Measurements from ENCODE around the gene GOLGA6A. TPM values are rescaled to one million over a fixed set of nuclear protein-coding genes. Genes with fewer than 3 reads are reported as not detected.
"Not testable (repeated sequence)": the region's sequence is repeated elsewhere in the genome, so short reads cannot be mapped to it uniquely, and the experiment has no call there.

GOLGA6A gene
- total RNA-seq, 1 donor from 2014 or later: not detected

DNA sequence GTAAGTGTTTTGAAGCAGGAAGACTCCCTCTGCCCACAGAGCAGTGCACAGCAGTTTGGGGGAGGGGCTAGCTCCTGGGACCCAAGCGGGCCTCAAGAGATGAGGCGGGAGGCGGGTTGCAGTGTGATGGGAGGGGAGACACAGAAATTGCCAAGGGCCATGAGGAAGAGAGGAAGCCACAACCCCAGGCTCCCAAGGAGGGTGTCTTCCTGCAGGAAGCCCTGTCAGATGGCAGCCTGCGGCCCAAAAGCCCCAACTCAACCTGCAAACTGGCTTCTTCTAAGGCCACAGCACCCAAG, 40.7 kb upstream of the GOLGA6A start:
- Mint-ChIP-seq H3K4me1 (ENCODE audit: low read depth) (peaks cover 9% of the 10 kb centered on the region), H3K4me3 (no peak overlapping the region), H3K36me3 (ENCODE audit: low read depth) (no peaks in the 10 kb centered on the region), H3K9me3 (no peaks in the 10 kb centered on the region), H3K27ac (no peak overlapping the region), H3K27me3 (ENCODE audit: insufficient read depth) (peaks cover 42% of the 10 kb centered on the region)
- intact Hi-C loops (cut with micrococcal nuclease): no loop called here
- DNase-seq (ENCODE audit: low spot score): no peak

DNA sequence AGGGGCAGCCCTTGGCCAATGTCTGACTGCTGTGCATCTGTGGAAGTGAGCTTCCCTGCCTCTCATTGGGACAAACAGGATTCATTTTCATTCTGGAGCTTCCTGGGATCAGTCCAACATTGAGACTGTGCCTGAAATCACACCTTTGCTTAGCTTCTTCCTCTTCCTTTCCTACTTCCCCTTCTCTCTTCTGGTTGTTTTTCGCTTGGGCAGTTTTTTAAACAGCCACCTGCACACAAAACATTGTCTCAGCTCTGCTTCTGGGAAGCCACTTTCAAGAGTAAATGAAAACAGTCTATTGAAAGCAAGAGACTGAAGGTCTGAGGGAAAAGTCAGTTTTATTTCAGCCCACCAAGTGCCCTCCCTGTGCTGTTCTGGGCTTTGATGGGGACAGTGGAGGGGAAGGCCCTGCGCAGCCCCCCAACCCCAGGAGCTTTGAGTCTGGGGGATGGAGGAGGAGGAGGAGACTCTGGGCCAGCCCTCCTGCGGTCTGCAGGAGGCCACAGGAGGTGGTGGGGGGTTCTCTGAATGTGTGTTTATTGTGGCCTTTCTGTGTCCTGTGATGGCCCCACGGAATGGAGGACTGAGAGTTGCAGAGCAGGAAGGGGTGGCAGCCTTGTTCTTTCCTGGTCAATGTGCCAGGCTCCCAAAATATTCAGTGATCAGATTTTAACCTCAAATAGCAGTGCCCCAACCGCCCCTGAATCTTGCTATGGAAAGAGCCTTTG, 40.2 kb upstream of the GOLGA6A start:
- no peak for DNase-seq (ENCODE audit: low spot score)
- peaks cover 39% of the 10 kb centered on the region for H3K27me3 Mint-ChIP-seq (ENCODE audit: insufficient read depth)
- no peak overlapping the region for H3K4me3 Mint-ChIP-seq
- no peaks in the 10 kb centered on the region for H3K9me3 Mint-ChIP-seq
- H3K4me1 Mint-ChIP-seq (ENCODE audit: low read depth): peaks cover 9% of the 10 kb centered on the region
- no peak overlapping the region for H3K27ac Mint-ChIP-seq
- no peaks in the 10 kb centered on the region for H3K36me3 Mint-ChIP-seq (ENCODE audit: low read depth)
- intact Hi-C loops (cut with micrococcal nuclease): no loop called here

GRCh38 chr15:74121858-74122257, 39.5 kb upstream of the GOLGA6A start:
- no peaks in the 10 kb centered on the region for H3K36me3 Mint-ChIP-seq (ENCODE audit: low read depth)
- no peak overlapping the region for H3K27ac Mint-ChIP-seq
- H3K9me3 Mint-ChIP-seq: no peaks in the 10 kb centered on the region
- H3K4me3 Mint-ChIP-seq: no peak overlapping the region
- no peak for DNase-seq (ENCODE audit: low spot score)
- intact Hi-C loops (cut with micrococcal nuclease): no loop called here
- peaks cover 33% of the 10 kb centered on the region for H3K27me3 Mint-ChIP-seq (ENCODE audit: insufficient read depth)
- H3K4me1 Mint-ChIP-seq (ENCODE audit: low read depth): peaks cover 4% of the 10 kb centered on the region

DNA sequence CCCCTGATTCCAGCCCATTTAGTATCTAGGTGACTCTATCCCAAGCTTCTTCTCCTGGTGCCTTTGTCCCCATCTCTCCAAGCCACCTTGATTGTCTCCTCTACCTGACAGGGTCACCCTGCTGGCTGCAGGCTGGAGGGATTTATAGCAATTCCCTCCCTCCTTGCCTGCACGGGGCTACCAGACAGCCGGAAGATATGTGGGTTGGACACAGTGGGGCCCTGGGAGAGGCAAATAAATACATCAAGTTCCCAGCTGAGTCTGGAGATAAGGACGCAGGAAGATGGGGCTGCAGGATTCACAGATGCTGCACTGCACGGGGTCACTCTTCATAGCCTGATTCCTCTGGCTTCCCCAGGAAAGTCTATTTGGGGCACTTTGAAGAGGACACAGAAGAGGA, 38.7 kb upstream of the GOLGA6A start:
- no peaks in the 10 kb centered on the region for H3K36me3 Mint-ChIP-seq (ENCODE audit: low read depth)
- peaks cover 33% of the 10 kb centered on the region for H3K27me3 Mint-ChIP-seq (ENCODE audit: insufficient read depth)
- intact Hi-C loops (cut with micrococcal nuclease): no loop called here
- H3K4me1 Mint-ChIP-seq (ENCODE audit: low read depth): peaks cover 4% of the 10 kb centered on the region
- no peaks in the 10 kb centered on the region for H3K9me3 Mint-ChIP-seq
- no peak overlapping the region for H3K4me3 Mint-ChIP-seq
- H3K27ac Mint-ChIP-seq: no peak overlapping the region
- DNase-seq (ENCODE audit: low spot score): no peak

DNA sequence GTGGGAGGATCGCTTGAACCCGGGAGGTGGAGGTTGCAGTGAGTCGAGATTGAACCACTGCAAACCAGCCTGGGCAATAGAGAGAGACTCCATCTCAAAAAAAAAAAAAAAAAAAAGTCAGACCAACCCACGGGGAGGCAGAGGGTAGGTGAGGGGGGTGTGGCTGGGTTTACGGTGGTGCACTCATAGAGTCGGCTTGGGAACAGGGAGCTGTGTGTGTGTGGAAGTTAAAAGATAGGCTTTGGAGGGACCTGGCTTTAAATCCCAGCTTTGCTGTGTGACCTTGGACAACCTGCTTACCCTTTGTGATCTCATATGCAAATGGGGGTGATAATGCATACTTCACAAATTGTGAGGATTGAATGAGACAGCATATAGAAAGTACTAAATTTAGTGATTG, 38.1 kb upstream of the GOLGA6A start:
- no peak for DNase-seq (ENCODE audit: low spot score)
- no peak overlapping the region for H3K27ac Mint-ChIP-seq
- H3K27me3 Mint-ChIP-seq (ENCODE audit: insufficient read depth): peaks cover 27% of the 10 kb centered on the region
- no peak overlapping the region for H3K4me3 Mint-ChIP-seq
- no peaks in the 10 kb centered on the region for H3K36me3 Mint-ChIP-seq (ENCODE audit: low read depth)
- H3K9me3 Mint-ChIP-seq: no peaks in the 10 kb centered on the region
- intact Hi-C loops (cut with micrococcal nuclease): no loop called here
- peaks cover 4% of the 10 kb centered on the region for H3K4me1 Mint-ChIP-seq (ENCODE audit: low read depth)

DNA sequence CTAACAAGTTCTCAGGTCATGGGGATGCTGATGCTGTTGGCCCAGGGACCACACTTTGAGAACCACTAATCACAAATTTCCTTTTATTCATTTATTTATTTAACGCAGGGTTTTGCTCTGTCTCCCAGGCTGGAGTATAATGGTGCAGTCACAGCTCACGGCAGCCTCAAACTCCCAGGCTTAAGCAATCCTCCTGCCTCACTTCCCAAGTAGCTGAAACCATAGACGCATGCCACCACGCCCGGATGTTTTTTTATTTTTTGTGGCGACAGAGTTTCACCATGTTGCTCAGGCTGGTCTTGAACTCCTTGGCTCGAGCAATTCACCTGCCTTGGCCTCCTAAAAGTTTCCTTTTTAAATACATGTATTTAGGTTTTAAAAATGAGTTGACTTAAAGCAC, 27.4 kb upstream of the GOLGA6A start:
- Mint-ChIP-seq H3K27me3 (ENCODE audit: insufficient read depth) (peaks cover 3% of the 10 kb centered on the region), H3K4me3 (no peak overlapping the region), H3K36me3 (ENCODE audit: low read depth) (no peaks in the 10 kb centered on the region), H3K4me1 (ENCODE audit: low read depth) (no peaks in the 10 kb centered on the region), H3K9me3 (no peaks in the 10 kb centered on the region), H3K27ac (no peak overlapping the region)
- no peak for DNase-seq (ENCODE audit: low spot score)
- intact Hi-C loops (cut with micrococcal nuclease): loop anchor here (10.0 kb wide), 1 partner anchor 1735 kb away; the partner anchor contains the start of gene HEXA

DNA sequence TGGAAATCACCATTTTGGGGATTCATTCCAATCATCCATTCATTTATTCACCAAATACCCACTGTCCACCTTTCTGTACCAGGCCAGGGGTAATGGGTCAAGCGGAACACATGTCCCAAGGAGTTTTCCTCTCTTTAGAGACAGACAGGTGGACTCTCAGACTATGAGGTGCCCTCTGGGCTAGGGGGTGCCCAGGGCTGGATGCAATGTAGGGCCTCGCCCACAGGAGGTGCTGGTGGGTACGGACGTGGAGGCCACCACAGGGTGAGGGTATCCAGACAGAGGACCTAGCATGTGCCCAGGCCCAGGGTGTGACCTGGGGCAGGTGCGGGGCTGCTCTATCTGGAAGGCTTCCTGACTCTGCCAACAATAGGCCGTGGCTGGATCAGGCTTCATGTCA, 26.3 kb upstream of the GOLGA6A start:
- H3K36me3 Mint-ChIP-seq (ENCODE audit: low read depth); H3K27me3 Mint-ChIP-seq (ENCODE audit: insufficient read depth): not testable (repeated sequence)

DNA sequence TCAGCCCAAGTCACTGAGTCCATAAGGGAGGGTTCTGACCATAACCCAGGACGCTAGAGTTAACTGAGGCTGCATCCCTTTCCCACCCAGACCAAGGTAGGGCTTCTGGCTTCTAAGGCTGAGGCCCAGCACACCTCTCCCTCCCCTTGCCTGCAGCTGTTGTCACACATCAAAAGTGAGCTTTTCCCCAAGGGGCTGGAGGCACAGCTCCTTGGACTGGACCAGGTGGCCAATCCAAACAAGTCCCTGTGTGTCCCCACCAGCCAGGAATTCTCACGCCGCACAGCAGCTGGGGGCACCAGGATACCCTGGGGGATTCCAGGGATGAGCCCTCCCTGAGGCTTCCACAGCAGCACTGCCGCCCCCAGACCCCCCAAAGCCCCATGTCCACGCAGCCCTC, 25.8 kb upstream of the GOLGA6A start:
- intact Hi-C loops (cut with micrococcal nuclease): loop anchor here (10.0 kb wide), 1 partner anchor 1733 kb away; the partner anchor contains the start of gene HEXA
- no peak for DNase-seq (ENCODE audit: low spot score)
- Mint-ChIP-seq H3K4me1 (ENCODE audit: low read depth) (no peaks in the 10 kb centered on the region), H3K4me3 (no peak overlapping the region), H3K9me3 (no peaks in the 10 kb centered on the region), H3K36me3 (ENCODE audit: low read depth) (no peaks in the 10 kb centered on the region), H3K27me3 (ENCODE audit: insufficient read depth) (peaks cover 3% of the 10 kb centered on the region), H3K27ac (no peak overlapping the region)

More for the DNA sequence above, 26.3 kb upstream of the GOLGA6A start:
- not testable (repeated sequence) for H3K4me1 Mint-ChIP-seq (ENCODE audit: low read depth); H3K27ac Mint-ChIP-seq; H3K9me3 Mint-ChIP-seq; H3K4me3 Mint-ChIP-seq; DNase-seq (ENCODE audit: low spot score)
- intact Hi-C loops (cut with micrococcal nuclease): loop anchor here (10.0 kb wide), 1 partner anchor 1734 kb away; the partner anchor contains the start of gene HEXA

DNA sequence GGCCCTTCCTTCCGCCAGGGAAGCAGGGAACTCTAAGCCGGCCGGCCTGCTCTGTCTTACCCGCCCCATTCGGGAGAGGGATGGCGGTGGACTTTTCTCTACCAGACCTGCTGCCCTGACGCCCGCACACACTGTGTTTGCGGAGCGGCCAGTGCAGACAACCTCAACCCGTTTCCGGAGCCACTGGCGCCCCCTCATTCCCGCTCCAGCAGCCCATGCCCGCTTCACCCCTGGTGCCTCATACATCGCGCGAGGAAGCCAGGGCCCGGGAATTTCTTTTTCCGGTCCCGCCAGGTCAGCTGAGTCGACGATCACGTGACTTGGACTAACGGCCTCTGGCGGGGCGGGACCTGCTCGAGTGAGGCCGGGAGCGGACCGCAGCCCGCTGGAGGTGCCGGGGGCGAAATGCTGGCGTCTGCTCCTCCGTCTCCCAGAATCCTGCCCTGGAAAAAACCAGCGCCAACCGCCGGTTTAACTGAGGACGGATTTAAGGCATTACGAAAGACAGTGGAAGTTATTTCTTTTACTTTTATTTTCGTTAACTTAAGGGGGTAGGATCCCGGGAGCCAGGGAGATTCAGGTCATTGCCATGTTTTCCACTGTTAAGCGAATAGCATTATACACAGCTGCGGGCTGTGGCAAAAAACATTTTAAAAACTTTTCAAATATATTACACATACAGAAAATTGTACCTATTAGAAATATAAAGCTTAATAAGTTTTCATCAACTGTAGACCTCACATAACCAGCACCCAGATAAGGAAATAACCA, 17.8 kb upstream of the GOLGA6A start:
- not testable (repeated sequence) for H3K4me1 Mint-ChIP-seq (ENCODE audit: low read depth); H3K27me3 Mint-ChIP-seq (ENCODE audit: insufficient read depth); H3K9me3 Mint-ChIP-seq; H3K36me3 Mint-ChIP-seq (ENCODE audit: low read depth)
- Mint-ChIP-seq H3K4me3 (peak overlapping the region; percentile 70), H3K27ac (peak overlapping the region; percentile 81)
- peak; percentile 77 for DNase-seq (ENCODE audit: low spot score)
- intact Hi-C loops (cut with micrococcal nuclease): loop anchor here (10.0 kb wide), 1 partner anchor 1725 kb away; the partner anchor contains the start of gene HEXA

DNA sequence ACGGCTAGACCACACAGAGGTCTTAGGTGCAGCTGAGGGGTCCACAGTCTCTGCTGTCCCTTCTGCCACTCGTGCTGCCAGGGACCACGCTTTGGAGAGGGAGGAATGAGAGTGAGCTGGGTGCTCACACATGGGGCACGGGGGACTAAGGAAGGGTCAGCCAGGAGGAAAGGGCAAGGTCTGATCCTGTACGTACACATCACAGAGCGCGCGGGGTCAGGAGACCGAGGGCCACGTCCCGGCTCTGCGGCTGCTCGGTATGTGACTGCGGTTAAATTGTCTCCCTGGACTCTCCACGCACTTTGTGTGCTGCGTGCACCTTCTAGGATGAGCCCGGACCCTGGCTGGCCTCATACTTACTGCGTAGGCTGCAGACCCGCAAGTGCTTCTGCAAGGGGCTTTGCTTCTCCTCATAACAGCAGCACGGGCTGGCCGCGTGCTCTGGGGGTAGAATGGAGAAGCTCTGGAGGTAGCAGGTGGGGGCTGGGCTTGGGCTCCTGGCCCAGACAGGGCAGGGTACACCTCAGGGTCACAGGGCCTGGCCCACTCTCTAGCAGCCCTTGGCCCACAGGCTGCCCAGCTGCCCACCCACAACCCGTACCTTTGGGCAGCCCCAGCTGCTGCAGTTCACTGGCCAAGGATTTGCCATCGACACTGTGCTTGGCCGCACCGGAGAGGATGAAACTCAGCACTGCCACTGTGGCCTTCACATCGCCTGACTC, 14.6 kb upstream of the GOLGA6A start:
- not testable (repeated sequence) for H3K27ac Mint-ChIP-seq

GRCh38 chr15:74095610-74096009, 13.3 kb upstream of the GOLGA6A start:
- H3K27ac Mint-ChIP-seq; H3K4me1 Mint-ChIP-seq (ENCODE audit: low read depth); intact Hi-C loops (cut with micrococcal nuclease); H3K36me3 Mint-ChIP-seq (ENCODE audit: low read depth); H3K4me3 Mint-ChIP-seq; H3K27me3 Mint-ChIP-seq (ENCODE audit: insufficient read depth); H3K9me3 Mint-ChIP-seq; DNase-seq (ENCODE audit: low spot score): not testable (repeated sequence)

More for the DNA sequence above, 14.6 kb upstream of the GOLGA6A start:
- H3K4me1 Mint-ChIP-seq (ENCODE audit: low read depth); H3K36me3 Mint-ChIP-seq (ENCODE audit: low read depth); DNase-seq (ENCODE audit: low spot score); intact Hi-C loops (cut with micrococcal nuclease); H3K4me3 Mint-ChIP-seq; H3K9me3 Mint-ChIP-seq; H3K27me3 Mint-ChIP-seq (ENCODE audit: insufficient read depth): not testable (repeated sequence)

DNA sequence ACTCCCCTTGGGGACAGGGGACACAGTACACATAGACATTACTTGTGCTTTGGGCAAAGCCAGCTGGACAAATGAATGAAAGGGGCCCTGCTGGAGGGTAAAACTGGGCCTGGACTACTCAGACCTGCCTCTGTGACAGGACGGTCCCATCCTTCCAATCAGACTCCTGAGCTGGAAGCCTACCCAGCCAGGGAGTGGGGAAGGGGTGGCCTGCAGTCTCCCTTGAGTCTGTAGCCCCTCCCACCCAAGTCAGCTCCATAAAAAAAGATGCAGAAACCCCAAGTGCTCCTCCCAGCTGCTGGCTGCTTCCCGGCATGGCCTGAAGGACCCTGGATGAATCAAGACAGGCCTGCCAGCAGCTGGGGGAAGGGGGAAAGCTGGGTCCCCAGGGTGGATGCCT, 12.2 kb upstream of the GOLGA6A start:
- H3K9me3 Mint-ChIP-seq; H3K27me3 Mint-ChIP-seq (ENCODE audit: insufficient read depth); intact Hi-C loops (cut with micrococcal nuclease); H3K4me3 Mint-ChIP-seq; H3K36me3 Mint-ChIP-seq (ENCODE audit: low read depth); H3K27ac Mint-ChIP-seq; DNase-seq (ENCODE audit: low spot score); H3K4me1 Mint-ChIP-seq (ENCODE audit: low read depth): not testable (repeated sequence)

- H3K9me3 Mint-ChIP-seq; DNase-seq (ENCODE audit: low spot score); H3K27me3 Mint-ChIP-seq (ENCODE audit: insufficient read depth); H3K4me3 Mint-ChIP-seq; intact Hi-C loops (cut with micrococcal nuclease); H3K4me1 Mint-ChIP-seq (ENCODE audit: low read depth); H3K36me3 Mint-ChIP-seq (ENCODE audit: low read depth); H3K27ac Mint-ChIP-seq: not testable (repeated sequence)
Observed at GRCh38 chr15:74075781-74076180, 6.6 kb downstream of the GOLGA6A start.

Measured in activated T-helper 1 cell treated with anti-CD3 and anti-CD28 coated beads, Interleukin-12 subunit alpha, Interleukin-12 subunit beta, Interleukin-2, Interleukin-4 antibody, amounts not matched to agents 30 ng/mL and 10 ng/mL and 1 ng/mL, durations not matched to agents 14 hours and 24 hours and 36 hours (primary cell).